Upper lobe of right lung (tissue), 1 donor: ENCODE results near the gene PPP2R2C. TPM values are rescaled to one million over a fixed set of nuclear protein-coding genes. Genes with fewer than 3 reads are reported as not detected.

ENCODE experiments used
- ATAC-seq: fragments of 200-7000 bp; cut with Tn5 transposase; one replicate; pipeline ENCODE4 v1.9.1; 2020; ENCODE audit warnings: mild to moderate bottlenecking, moderate library complexity
- DNase-seq: peaks from one replicate; pipeline ENCODE4 v3.0.0-alpha.2; 2020
- H3K27ac ChIP-seq: fragments of 200-600 bp; one replicate; pipeline ENCODE4 v1.8.0; 2022
- H3K27me3 ChIP-seq: fragments of 200-600 bp; one replicate; pipeline ENCODE4 v1.8.0; 2022; ENCODE audit warnings: mild to moderate bottlenecking
- H3K36me3 ChIP-seq: fragments of 200-600 bp; one replicate; pipeline ENCODE4 v1.8.0; 2022
- H3K4me1 ChIP-seq: fragments of 200-600 bp; one replicate; pipeline ENCODE4 v1.8.0; 2022
- H3K4me3 ChIP-seq: fragments of 200-600 bp; one replicate; pipeline ENCODE4 v1.8.0; 2022; ENCODE audit warnings: mild to moderate bottlenecking
- H3K9me3 ChIP-seq: fragments of 200-600 bp; one replicate; pipeline ENCODE4 v1.8.0; 2022
- CTCF ChIP-seq: fragments of 200-600 bp; IDR thresholded peaks from one replicate; pipeline ENCODE4 v1.8.0; 2022; ENCODE audit warnings: antibody characterized with exemption
- intact Hi-C: fragments of 100-400 bp; cut with DNase I; formaldehyde crosslinking; loops from one replicate; pipeline ENCODE4 v1.11.0; 2022
- total RNA-seq: library from RNA; stranded (reverse); fragmentation: NEBNext Ultra II Directional; extraction: Animal tissue kit (Norgen Biotek cat#: 25700); gene quantifications from one replicate; pipeline ENCODE4 v1.2.1, GENCODE V29; 2021
- donor health status: DM: no; HTN: yes; CAD: no; lungs with severe emphysema.

PPP2R2C gene
- total RNA-seq, 1 donor from 2014 or later: 0.09 TPM

GRCh38 chr4:6303943-6304342, 168.5 kb downstream of the PPP2R2C start:
- H3K4me1 ChIP-seq: no peaks in the 10 kb centered on the region
- no peak overlapping the region for H3K4me3 ChIP-seq
- TF ChIP-seq CTCF: no peak
- H3K36me3 ChIP-seq: peaks cover 39% of the 10 kb centered on the region
- intact Hi-C loops: no loop called here
- H3K9me3 ChIP-seq: no peaks in the 10 kb centered on the region
- ATAC-seq: no peak
- no peak overlapping the region for H3K27ac ChIP-seq
- peaks cover 4% of the 10 kb centered on the region for H3K27me3 ChIP-seq
- DNase-seq: no peak

GRCh38 chr4:6302869-6303268, 169.5 kb downstream of the PPP2R2C start:
- H3K4me3 ChIP-seq: no peak overlapping the region
- peaks cover 39% of the 10 kb centered on the region for H3K36me3 ChIP-seq
- H3K27me3 ChIP-seq: no peaks in the 10 kb centered on the region
- H3K4me1 ChIP-seq: no peaks in the 10 kb centered on the region
- no peak for DNase-seq
- no peak for TF ChIP-seq CTCF
- intact Hi-C loops: no loop called here
- H3K9me3 ChIP-seq: no peaks in the 10 kb centered on the region
- H3K27ac ChIP-seq: no peak overlapping the region
- no peak for ATAC-seq

DNA sequence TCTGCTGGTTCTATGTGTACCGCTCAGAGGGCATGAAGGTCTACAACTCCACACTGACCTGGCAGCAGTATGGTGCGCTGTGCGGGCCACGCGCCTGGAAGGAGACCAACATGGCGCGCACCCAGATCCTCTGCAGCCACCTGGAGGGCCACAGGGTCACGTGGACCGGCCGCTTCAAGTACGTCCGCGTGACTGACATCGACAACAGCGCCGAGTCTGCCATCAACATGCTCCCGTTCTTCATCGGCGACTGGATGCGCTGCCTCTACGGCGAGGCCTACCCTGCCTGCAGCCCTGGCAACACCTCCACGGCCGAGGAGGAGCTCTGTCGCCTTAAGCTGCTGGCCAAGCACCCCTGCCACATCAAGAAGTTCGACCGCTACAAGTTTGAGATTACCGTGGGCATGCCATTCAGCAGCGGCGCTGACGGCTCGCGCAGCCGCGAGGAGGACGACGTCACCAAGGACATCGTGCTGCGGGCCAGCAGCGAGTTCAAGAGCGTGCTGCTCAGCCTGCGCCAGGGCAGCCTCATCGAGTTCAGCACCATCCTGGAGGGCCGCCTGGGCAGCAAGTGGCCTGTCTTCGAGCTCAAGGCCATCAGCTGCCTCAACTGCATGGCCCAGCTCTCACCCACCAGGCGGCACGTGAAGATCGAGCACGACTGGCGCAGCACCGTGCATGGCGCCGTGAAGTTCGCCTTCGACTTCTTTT, 170.5 kb downstream of the PPP2R2C start:
- Histone ChIP-seq H3K27me3 (no peaks in the 10 kb centered on the region), H3K4me1 (no peaks in the 10 kb centered on the region), H3K9me3 (no peaks in the 10 kb centered on the region), H3K36me3 (peaks cover 39% of the 10 kb centered on the region), H3K27ac (no peak overlapping the region), H3K4me3 (no peak overlapping the region)
- ATAC-seq (no peak), DNase-seq (no peak)
- intact Hi-C loops: no loop called here
- TF ChIP-seq CTCF: no peak

DNA sequence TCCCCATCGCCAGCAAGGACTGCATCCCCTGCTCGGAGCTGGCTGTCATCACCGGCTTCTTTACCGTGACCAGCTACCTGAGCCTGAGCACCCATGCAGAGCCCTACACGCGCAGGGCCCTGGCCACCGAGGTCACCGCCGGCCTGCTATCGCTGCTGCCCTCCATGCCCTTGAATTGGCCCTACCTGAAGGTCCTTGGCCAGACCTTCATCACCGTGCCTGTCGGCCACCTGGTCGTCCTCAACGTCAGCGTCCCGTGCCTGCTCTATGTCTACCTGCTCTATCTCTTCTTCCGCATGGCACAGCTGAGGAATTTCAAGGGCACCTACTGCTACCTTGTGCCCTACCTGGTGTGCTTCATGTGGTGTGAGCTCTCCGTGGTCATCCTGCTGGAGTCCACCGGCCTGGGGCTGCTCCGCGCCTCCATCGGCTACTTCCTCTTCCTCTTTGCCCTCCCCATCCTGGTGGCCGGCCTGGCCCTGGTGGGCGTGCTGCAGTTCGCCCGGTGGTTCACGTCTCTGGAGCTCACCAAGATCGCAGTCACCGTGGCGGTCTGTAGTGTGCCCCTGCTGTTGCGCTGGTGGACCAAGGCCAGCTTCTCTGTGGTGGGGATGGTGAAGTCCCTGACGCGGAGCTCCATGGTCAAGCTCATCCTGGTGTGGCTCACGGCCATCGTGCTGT, 171.2 kb downstream of the PPP2R2C start:
- H3K36me3 ChIP-seq: peaks cover 45% of the 10 kb centered on the region

DNA sequence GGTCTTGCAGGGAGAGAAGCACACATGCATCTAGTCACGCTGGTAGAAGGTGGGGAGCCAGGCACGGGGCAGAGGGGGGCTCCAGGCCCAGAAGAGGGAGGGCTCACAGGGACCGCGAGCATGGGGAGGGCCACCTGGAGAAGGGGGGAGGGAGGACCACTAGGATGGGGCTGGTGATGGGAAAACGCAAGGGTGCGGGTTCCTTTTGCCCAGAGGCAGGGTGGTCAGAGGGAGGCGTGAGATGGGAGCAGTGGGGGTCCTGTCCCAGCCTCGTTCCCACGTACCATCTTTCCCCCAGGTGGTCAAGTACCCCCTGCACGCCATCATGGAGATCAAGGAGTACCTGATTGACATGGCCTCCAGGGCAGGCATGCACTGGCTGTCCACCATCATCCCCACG, 172.1 kb downstream of the PPP2R2C start:
- ATAC-seq: no peak
- DNase-seq: no peak
- Histone ChIP-seq H3K36me3 (peaks cover 54% of the 10 kb centered on the region), H3K4me3 (no peak overlapping the region), H3K27me3 (no peaks in the 10 kb centered on the region), H3K4me1 (no peaks in the 10 kb centered on the region), H3K9me3 (no peaks in the 10 kb centered on the region), H3K27ac (no peak overlapping the region)
- no peak for TF ChIP-seq CTCF
- intact Hi-C loops: no loop called here

More for the DNA sequence above, 171.2 kb downstream of the PPP2R2C start:
- no peaks in the 10 kb centered on the region for H3K9me3 ChIP-seq
- intact Hi-C loops: no loop called here
- no peak for TF ChIP-seq CTCF
- no peak overlapping the region for H3K27ac ChIP-seq
- no peaks in the 10 kb centered on the region for H3K27me3 ChIP-seq
- ATAC-seq (no peak), DNase-seq (no peak)
- H3K4me1 ChIP-seq: no peaks in the 10 kb centered on the region
- H3K4me3 ChIP-seq: no peak overlapping the region
